Stimulated activated CD8-positive, alpha-beta memory T cell treated with anti-CD3 and anti-CD28 coated beads, Interleukin-4, amount 100 ng/mL, for 48 hours (primary cell): ENCODE data around the gene NLGN1.

ENCODE experiments used
- DNase-seq: peaks from one replicate; pipeline ENCODE4 v3.0.0-alpha.2; 2020

NLGN1 gene

GRCh38 chr3:174116421-174116820 lies 718.9 kb downstream of the NLGN1 start:
- DNase-seq: no peak

- no peak for DNase-seq
Measured at GRCh38 chr3:174120997-174121396, 723.5 kb downstream of the NLGN1 start.

- no peak for DNase-seq
Measured at GRCh38 chr3:174122411-174122810, 724.9 kb downstream of the NLGN1 start.

GRCh38 chr3:174125267-174125824 lies 727.8 kb downstream of the NLGN1 start:
- DNase-seq: no peak

GRCh38 chr3:174126990-174127758 lies 729.6 kb downstream of the NLGN1 start:
- DNase-seq: no peak

GRCh38 chr3:174132006-174132405 lies 734.5 kb downstream of the NLGN1 start:
- DNase-seq: no peak

GRCh38 chr3:174132421-174133042 lies 735.0 kb downstream of the NLGN1 start:
- DNase-seq: no peak

GRCh38 chr3:174146008-174146407 lies 748.5 kb downstream of the NLGN1 start:
- no peak for DNase-seq

- DNase-seq: no peak
Measured at GRCh38 chr3:174147798-174148197, 750.3 kb downstream of the NLGN1 start.

GRCh38 chr3:174153871-174154270 lies 756.3 kb downstream of the NLGN1 start:
- DNase-seq: no peak

GRCh38 chr3:174156200-174156599 lies 758.7 kb downstream of the NLGN1 start:
- DNase-seq: no peak

- no peak for DNase-seq
Measured at GRCh38 chr3:174158674-174159073, 761.1 kb downstream of the NLGN1 start.

GRCh38 chr3:174159604-174160003 lies 762.1 kb downstream of the NLGN1 start:
- no peak for DNase-seq

GRCh38 chr3:174162550-174162949 lies 765.0 kb downstream of the NLGN1 start:
- DNase-seq: no peak

GRCh38 chr3:174168026-174168425 lies 770.5 kb downstream of the NLGN1 start:
- DNase-seq: no peak

GRCh38 chr3:174168538-174169254 lies 771.2 kb downstream of the NLGN1 start:
- no peak for DNase-seq

GRCh38 chr3:174169736-174170135 lies 772.2 kb downstream of the NLGN1 start:
- no peak for DNase-seq

GRCh38 chr3:174170248-174170647 lies 772.7 kb downstream of the NLGN1 start:
- DNase-seq: no peak

- no peak for DNase-seq
Measured at GRCh38 chr3:174186377-174186989, 788.9 kb downstream of the NLGN1 start.

- DNase-seq: no peak
Measured at GRCh38 chr3:174191380-174191779, 793.8 kb downstream of the NLGN1 start.

- DNase-seq: no peak
Measured at GRCh38 chr3:174191895-174192294, 794.4 kb downstream of the NLGN1 start.

- no peak for DNase-seq
Measured at GRCh38 chr3:174192471-174192870, 794.9 kb downstream of the NLGN1 start.

- DNase-seq: no peak
Measured at GRCh38 chr3:174193604-174194003, 796.1 kb downstream of the NLGN1 start.
